HCT116 (cell line): ENCODE data around the gene DPH6. TPM values are rescaled to one million over a fixed set of nuclear protein-coding genes. Genes with fewer than 3 reads are reported as not detected.

Experiments
- ATAC-seq: fragments of 200-7000 bp; cut with Tn5 transposase; 2 replicates; pipeline ENCODE4 v1.9.1; 2020; ENCODE audit warnings: mild to moderate bottlenecking, moderate library complexity
- BruUV-seq: library from RNA; stranded (reverse); fragments of 400-500 nt; replicated peaks from 2 replicates; lab custom pipeline; 2021; lab: Mats Ljungman, UMichigan
- CTCF ChIA-PET: fragments of 300-600 bp; sonication (Branson Sonifier 250); formaldehyde crosslinking; loops from one replicate; lab custom pipeline; 2021; ENCODE audit warnings: antibody characterized with exemption; lab: Charles Lee
- POLR2A ChIA-PET: fragments of 300-600, 350-600 bp; sonication (Branson Sonifier 250); formaldehyde crosslinking; loops from one replicate; lab custom pipeline; 2021; ENCODE audit warnings: antibody characterized with exemption; lab: Charles Lee
- RAD21 ChIA-PET, 2 experiments: fragments of 300-600 bp; sonication (Branson Sonifier 250); formaldehyde crosslinking; loops; one replicate each; lab custom pipeline; 2023; ENCODE audit warnings: low total read pairs in 2 of 2; ENCODE audit not compliant: uncharacterized antibody in 2 of 2, unreplicated experiment in 2 of 2, low non-redundant PET in 1 of 2; lab: Charles Lee
- DNase-seq: peaks from one replicate; pipeline ENCODE4 v3.0.0-alpha.2; 2010; ENCODE audit warnings: low read depth, low spot score
- H2AFZ ChIP-seq: fragments of 200-600 bp; shearing (Covaris generic), sonication (generic); 2 replicates; pipeline ENCODE4 v1.6.1; 2017; ENCODE audit warnings: low read depth, mixed run types, mixed read lengths, antibody characterized with exemption, low read length; ENCODE audit not compliant: poor library complexity, severe bottlenecking
- H3K27ac ChIP-seq: 2 replicates; pipeline ENCODE4 v1.5.1; 2012; ENCODE audit warnings: low read depth, low read length
- H3K27me3 ChIP-seq: fragments of 200-600 bp; sonication (generic); 2 replicates; pipeline ENCODE4 v1.6.1; 2016; ENCODE audit warnings: mixed run types, low read length, mixed read lengths; ENCODE audit not compliant: insufficient read depth
- H3K36me3 ChIP-seq, 2 experiments: fragments of 200-500 bp in 1 of 2; fragments of 200-600 bp in 1 of 2; sonication (Bioruptor generic) in 1 of 2; sonication (generic) in 1 of 2; 2 replicates each; pipeline versions ENCODE4 v1.5.1 to v1.6.1; 2014 to 2016; ENCODE audit warnings: low read length in 2 of 2, inconsistent platforms in 1 of 2, mixed read lengths in 1 of 2, mixed run types in 1 of 2; ENCODE audit not compliant: insufficient read depth in 2 of 2, control insufficient read depth in 1 of 2
- H3K4me1 ChIP-seq, 2 experiments: fragments of 200-600 bp in 1 of 2; sonication (generic) in 1 of 2; 2 replicates each; pipeline versions ENCODE4 v1.5.1 to v1.6.1; 2012 to 2017; ENCODE audit warnings: low read length in 2 of 2, inconsistent platforms in 1 of 2, mild to moderate bottlenecking in 1 of 2, mixed read lengths in 1 of 2, mixed run types in 1 of 2, moderate library complexity in 1 of 2; ENCODE audit not compliant: insufficient read depth in 2 of 2, control insufficient read depth in 1 of 2
- H3K4me2 ChIP-seq: fragments of 200-600 bp; sonication (generic); 2 replicates; pipeline ENCODE4 v1.6.1; 2017; ENCODE audit warnings: mixed run types, low read length, mixed read lengths
- H3K4me3 ChIP-seq, 2 experiments: fragments of 200-600 bp in 1 of 2; sonication (generic) in 1 of 2; replicated peaks in 1 of 2; 2 replicates each; pipeline ENCODE4 v1.5.1; 2011 to 2016; ENCODE audit warnings: low read length in 2 of 2, control low read depth in 1 of 2, low read depth in 1 of 2, mild to moderate bottlenecking in 1 of 2, mixed read lengths in 1 of 2, mixed run types in 1 of 2
- H3K79me2 ChIP-seq: fragments of 200-600 bp; sonication (generic); 2 replicates; pipeline ENCODE4 v1.6.1; 2017; ENCODE audit warnings: mild to moderate bottlenecking, mixed run types, low read length, moderate library complexity, mixed read lengths; ENCODE audit not compliant: insufficient read depth
- H3K9ac ChIP-seq: fragments of 200-600 bp; sonication (generic); 2 replicates; pipeline ENCODE4 v1.6.1; 2016; ENCODE audit warnings: low read length, mixed read lengths
- H3K9me2 ChIP-seq: fragments of 200-600 bp; sonication (generic), shearing (Covaris generic); 2 replicates; pipeline ENCODE4 v1.6.1; 2017; ENCODE audit warnings: mixed run types, mild to moderate bottlenecking, moderate library complexity; ENCODE audit not compliant: insufficient read depth
- H3K9me3 ChIP-seq, 2 experiments: fragments of 200-500 bp in 1 of 2; fragments of 200-600 bp in 1 of 2; sonication (Bioruptor generic) in 1 of 2; sonication (generic) in 1 of 2; 2 replicates each; pipeline ENCODE4 v1.6.1; 2014 to 2017; ENCODE audit warnings: low read length in 2 of 2, mixed read lengths in 2 of 2, inconsistent platforms in 1 of 2, low read depth in 1 of 2, mild to moderate bottlenecking in 1 of 2, mixed run types in 1 of 2, moderate library complexity in 1 of 2; ENCODE audit not compliant: control insufficient read depth in 1 of 2, insufficient read depth in 1 of 2
- H4K20me1 ChIP-seq: fragments of 200-600 bp; sonication (generic), shearing (Covaris generic); 2 replicates; pipeline ENCODE4 v1.6.1; 2017; ENCODE audit warnings: mixed run types, mild to moderate bottlenecking, moderate library complexity; ENCODE audit not compliant: insufficient read depth
- ATF3 ChIP-seq: IDR thresholded peaks from 2 replicates; pipeline ENCODE4 v1.6.1; 2012
- EZH2 ChIP-seq: fragments of 200-600 bp; sonication (generic); IDR thresholded peaks from 2 replicates; pipeline ENCODE4 v1.6.1; 2017; ENCODE audit warnings: antibody characterized with exemption, mixed run types
- EZH2phosphoT487 ChIP-seq: fragments of 200-600 bp; IDR thresholded peaks from 2 replicates; pipeline ENCODE4 v1.6.1; 2018; ENCODE audit warnings: antibody characterized with exemption, borderline replicate concordance
- FOSL1 ChIP-seq: IDR thresholded peaks from 2 replicates; pipeline ENCODE4 v1.6.1; 2012; ENCODE audit warnings: low read depth
- POLR2AphosphoS5 ChIP-seq: IDR thresholded peaks from 2 replicates; pipeline ENCODE4 v1.6.1; 2011; ENCODE audit warnings: mild to moderate bottlenecking, low read depth, low read length, moderate library complexity
- RAD21 ChIP-seq: IDR thresholded peaks from 2 replicates; pipeline ENCODE4 v1.6.1; 2012; ENCODE audit warnings: low read depth, mild to moderate bottlenecking
- REST ChIP-seq: IDR thresholded peaks from 2 replicates; pipeline ENCODE4 v1.6.1; 2012; ENCODE audit warnings: low read depth
- SP1 ChIP-seq: IDR thresholded peaks from 2 replicates; pipeline ENCODE4 v1.6.1; 2012; ENCODE audit warnings: low read depth
- TCF7L2 ChIP-seq: IDR thresholded peaks from 2 replicates; pipeline ENCODE4 v1.7.0; 2011; ENCODE audit warnings: borderline replicate concordance, inconsistent platforms; ENCODE audit not compliant: insufficient read depth, insufficient read length; ENCODE audit errors: extremely low read depth
- YY1 ChIP-seq: IDR thresholded peaks from 2 replicates; pipeline ENCODE4 v1.6.1; 2011; ENCODE audit warnings: low read length, low read depth, moderate library complexity, mild to moderate bottlenecking; ENCODE audit not compliant: insufficient replicate concordance; ENCODE audit errors: extremely low read depth
- ZFX ChIP-seq: fragments of 450-650 bp; IDR thresholded peaks from 2 replicates; pipeline ENCODE4 v1.6.1; 2017
- intact Hi-C: fragments of 100-400 bp; cut with micrococcal nuclease; formaldehyde crosslinking; loops from 2 replicates; pipeline ENCODE4 v1.10.0; 2022
- total RNA-seq: library from RNA; stranded (reverse); gene quantifications from one replicate; pipeline ENCODE4 v1.2.1, GENCODE V29; 2021; ENCODE audit not compliant: unreplicated experiment

Gene DPH6
- total RNA-seq, 1 experiment from 2014 or later, result 18.2 TPM

GRCh38 chr15:35445891-35446290 lies 100.1 kb downstream of the DPH6 start:
- no peak overlapping the region for H3K9ac ChIP-seq
- no peak for DNase-seq
- TF ChIP-seq POLR2AphosphoS5 (no peak), SP1 (no peak), TCF7L2 (no peak), YY1 (no peak), ATF3 (no peak), EZH2 (no peak)
- TF ChIP-seq, all 23 proteins: peak for 0
- Histone ChIP-seq H3K36me3 (no peaks in the 10 kb centered on the region), H2AFZ (no peak overlapping the region), H3K27me3 (no peaks in the 10 kb centered on the region), H3K79me2 (no peaks in the 10 kb centered on the region), H3K4me3 (no peak overlapping the region), H3K27ac (no peak overlapping the region), H3K9me2 (no peaks in the 10 kb centered on the region), H3K9me3 (no peaks in the 10 kb centered on the region), H4K20me1 (no peaks in the 10 kb centered on the region), H3K4me1 (no peaks in the 10 kb centered on the region), H3K4me2 (no peak overlapping the region)
- RAD21 ChIA-PET, result interaction anchor here in 1 of 2 experiments (0.7 kb wide), 1 partner anchor 15 kb away, joined by 3 read pairs; no protein-coding TSS in a partner anchor
- POLR2A ChIA-PET, result no interaction called here
- CTCF ChIA-PET, result interaction anchor here (1.9 to 3.6 kb wide), 5 partner anchors 14 to 368 kb away, joined by 5 to 173 read pairs (median 44); no protein-coding TSS in a partner anchor
- BruUV-seq, result no TSS peak
- no peak for ATAC-seq
- intact Hi-C loops, result no loop called here

- Histone ChIP-seq H3K4me1 (no peaks in the 10 kb centered on the region), H4K20me1 (no peaks in the 10 kb centered on the region), H3K4me3 (no peak overlapping the region), H3K79me2 (no peaks in the 10 kb centered on the region), H3K9me2 (no peaks in the 10 kb centered on the region), H3K27ac (no peak overlapping the region), H3K4me2 (no peak overlapping the region), H3K27me3 (no peaks in the 10 kb centered on the region), H2AFZ (no peak overlapping the region), H3K9ac (no peak overlapping the region), H3K36me3 (no peaks in the 10 kb centered on the region), H3K9me3 (no peaks in the 10 kb centered on the region)
- ChIA-PET POLR2A (interaction anchor here (0.9 to 1.3 kb wide), 2 partner anchors 17 to 156 kb away, joined by 3 to 6 read pairs; no protein-coding TSS in a partner anchor), CTCF (interaction anchor here (0.6 to 3.6 kb wide), 31 partner anchors 12 to 834 kb away, joined by 3 to 173 read pairs (median 4); partner anchors contain the start of gene AQR), RAD21 (interaction anchor here (0.7 to 2.4 kb wide), 5 partner anchors 155 to 367 kb away, joined by 4 to 21 read pairs (median 5); no protein-coding TSS in a partner anchor)
- intact Hi-C loops, result loop anchor here (1.0 kb wide), 3 partner anchors 151 to 366 kb away; no protein-coding TSS in a partner anchor
- peak; percentile 39 for DNase-seq
- peak; percentile 65 for ATAC-seq
- no TSS peak for BruUV-seq
- TF ChIP-seq EZH2 (no peak), RAD21 (peak; percentile 80), POLR2AphosphoS5 (no peak), FOSL1 (no peak), SP1 (no peak), ZFX (no peak), EZH2phosphoT487 (no peak), REST (no peak), YY1 (no peak)
Observed at GRCh38 chr15:35444557-35445204, 101.3 kb downstream of the DPH6 start.
